GM06990 (cell line): Measurements from ENCODE around the gene SBK1.

Experiments
- DNase-seq: peaks from one replicate; pipeline ENCODE4 v3.0.0-alpha.2; 2011; ENCODE audit not compliant: insufficient read length; ENCODE audit errors: extremely low read depth
- H3K27me3 ChIP-seq: replicated peaks from 2 replicates; pipeline ENCODE4 v1.6.0; 2011; ENCODE audit warnings: low read length; ENCODE audit not compliant: control insufficient read depth, insufficient read depth
- H3K36me3 ChIP-seq: 2 replicates; pipeline ENCODE4 v1.5.1; 2011; ENCODE audit warnings: low read length; ENCODE audit not compliant: control insufficient read depth, insufficient read depth
- H3K4me3 ChIP-seq: replicated peaks from 2 replicates; pipeline ENCODE4 v1.5.1; 2011; ENCODE audit warnings: low read depth, mild to moderate bottlenecking, control low read depth, low read length
- CTCF ChIP-seq: IDR thresholded peaks from 2 replicates; pipeline ENCODE4 v1.5.1; 2011; ENCODE audit warnings: low read length, control low read depth, mild to moderate bottlenecking, inconsistent platforms; ENCODE audit not compliant: insufficient read depth, poor library complexity, severe bottlenecking

The SBK1 gene

GRCh38 chr16:28297784-28298510 lies 5.6 kb downstream of the SBK1 start:
- H3K36me3 ChIP-seq: no peaks in the 10 kb centered on the region
- no peak for DNase-seq
- no peak overlapping the region for H3K4me3 ChIP-seq
- no peak for TF ChIP-seq CTCF
- peaks cover 4% of the 10 kb centered on the region; the same call in 1 of the 2 replicates for H3K27me3 ChIP-seq

GRCh38 chr16:28298511-28298878 lies 6.2 kb downstream of the SBK1 start:
- TF ChIP-seq CTCF: no peak
- Histone ChIP-seq H3K27me3 (peaks cover 4% of the 10 kb centered on the region; the same call in 1 of the 2 replicates), H3K36me3 (no peaks in the 10 kb centered on the region), H3K4me3 (no peak overlapping the region)
- DNase-seq: no peak

- no peak for DNase-seq
- no peaks in the 10 kb centered on the region for H3K36me3 ChIP-seq
- H3K27me3 ChIP-seq: no peaks in the 10 kb centered on the region; the same call in 1 of the 2 replicates
- TF ChIP-seq CTCF: no peak
- no peak overlapping the region for H3K4me3 ChIP-seq
Measured at GRCh38 chr16:28300327-28300726, 8.0 kb downstream of the SBK1 start.

- Histone ChIP-seq H3K4me3 (no peak overlapping the region), H3K27me3 (no peaks in the 10 kb centered on the region; the same call in 1 of the 2 replicates), H3K36me3 (no peaks in the 10 kb centered on the region)
- DNase-seq: no peak
- no peak for TF ChIP-seq CTCF
Measured at GRCh38 chr16:28301154-28301553, 8.8 kb downstream of the SBK1 start.

- H3K27me3 ChIP-seq: no peaks in the 10 kb centered on the region; the same call in 1 of the 2 replicates
- no peaks in the 10 kb centered on the region for H3K36me3 ChIP-seq
- TF ChIP-seq CTCF: no peak
- H3K4me3 ChIP-seq: no peak overlapping the region
- DNase-seq: no peak
Measured at GRCh38 chr16:28301620-28302019, 9.3 kb downstream of the SBK1 start.
